NCI-H510A (cell line): ENCODE results near the gene VPS54.

ENCODE experiments used
- DNase-seq: peaks from one replicate; lab custom pipeline; 2025; lab: John Stamatoyannopoulos, UW

VPS54 gene

DNA sequence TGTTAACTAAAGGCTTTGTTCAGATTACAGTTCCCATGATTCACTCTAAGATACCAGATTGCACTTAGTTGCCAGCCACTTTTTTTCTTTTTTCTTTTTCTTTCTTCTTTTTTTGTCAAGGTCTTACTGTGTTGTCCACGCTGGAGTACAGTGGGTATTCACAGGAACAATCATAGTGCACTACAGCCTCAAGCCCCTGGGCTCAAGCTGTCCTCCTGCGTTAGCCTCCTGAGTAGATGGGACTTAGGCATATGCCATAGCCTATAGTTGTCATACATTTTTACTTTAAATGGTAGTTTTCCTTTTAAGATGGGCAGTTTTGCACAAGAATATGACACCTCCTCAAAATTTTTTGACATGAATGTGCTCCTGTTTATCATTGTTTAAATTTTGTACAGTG lies 175.4 kb downstream of the VPS54 start:
- no peak for DNase-seq

DNA sequence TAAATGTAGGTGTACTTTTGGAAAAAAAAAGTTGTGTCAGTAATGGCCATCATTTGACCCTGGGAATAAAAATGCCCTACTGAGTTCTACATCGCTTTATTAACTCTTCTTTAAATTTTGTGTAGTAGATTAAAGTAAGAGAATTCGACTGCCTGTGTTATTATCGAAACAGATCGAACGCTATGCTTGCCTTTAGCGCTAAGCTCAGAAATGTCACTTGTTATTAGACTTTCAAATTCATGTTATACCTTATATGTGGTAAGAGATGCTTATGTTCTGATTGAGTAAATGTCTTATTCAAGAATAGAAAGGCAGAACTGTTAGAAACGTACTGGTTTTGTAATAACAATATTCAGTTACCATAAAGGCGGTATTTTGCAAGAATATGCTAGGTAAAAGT lies 176.1 kb downstream of the VPS54 start:
- DNase-seq, result no peak

DNA sequence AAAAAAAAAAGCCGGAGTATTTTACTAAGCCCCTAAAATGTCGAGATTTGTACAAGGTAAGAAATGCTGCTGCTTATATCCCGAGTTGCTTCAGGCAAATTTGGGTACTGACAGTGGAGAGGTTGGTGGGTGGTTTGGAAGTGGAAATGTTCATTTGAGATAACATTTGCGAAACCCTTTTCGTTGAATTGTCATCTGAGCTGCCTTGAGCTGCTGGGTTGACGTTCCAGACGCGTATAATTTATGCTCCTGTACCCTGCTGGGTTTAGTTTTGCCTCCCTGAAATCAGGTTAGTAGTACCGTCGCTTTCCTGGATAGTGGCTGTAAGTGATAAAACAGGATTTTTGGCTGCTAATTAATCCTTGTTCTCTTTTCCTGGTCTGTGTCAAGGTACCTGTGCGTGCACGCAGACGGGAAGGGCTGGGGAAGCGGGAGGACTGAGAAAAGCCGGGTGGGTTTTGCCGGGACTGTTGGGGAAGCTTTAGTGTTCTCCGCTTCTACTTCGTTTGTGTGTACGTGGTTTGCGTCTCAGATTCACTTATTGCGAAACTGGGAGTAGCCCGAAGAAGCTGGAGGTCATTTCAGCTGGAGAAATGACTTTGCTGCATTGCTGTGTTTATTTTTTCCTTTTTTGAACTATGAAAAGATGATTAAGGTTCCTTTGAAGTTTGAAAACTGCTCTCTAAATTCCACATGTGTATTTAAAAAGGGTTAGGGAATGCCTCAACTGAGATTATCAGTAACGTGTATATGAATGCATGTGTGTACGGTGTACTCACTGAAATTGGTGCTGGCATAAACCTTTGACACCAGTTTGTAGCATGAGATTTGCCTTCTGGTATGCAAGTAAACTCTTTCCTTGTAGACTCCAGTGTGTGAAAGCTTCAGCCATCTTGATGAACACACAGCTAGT lies 176.8 kb downstream of the VPS54 start:
- DNase-seq, result peak; percentile 16
